WERI-Rb-1 (cell line): ENCODE measurements around the gene CNIH3.

Source experiments
- DNase-seq: peaks from one replicate; pipeline ENCODE4 v3.0.0-alpha.2; 2020
- H3K27ac ChIP-seq: fragments of 250-450 bp; sonication (Bioruptor Pico); 2 replicates; pipeline ENCODE4 v1.5.1; 2020; ENCODE audit warnings: mild to moderate bottlenecking, moderate library complexity
- H3K27me3 ChIP-seq: fragments of 250-450 bp; sonication (Bioruptor Pico); 2 replicates; pipeline ENCODE4 v1.5.1; 2021; ENCODE audit warnings: mild to moderate bottlenecking, low read depth, moderate library complexity; ENCODE audit not compliant: insufficient read depth, severe bottlenecking
- H3K36me3 ChIP-seq: fragments of 250-450 bp; sonication (Bioruptor Pico); 2 replicates; pipeline ENCODE4 v1.5.1; 2020; ENCODE audit warnings: mild to moderate bottlenecking, moderate library complexity
- H3K4me3 ChIP-seq: 2 replicates; pipeline ENCODE4 v1.5.1; 2011; ENCODE audit warnings: low read depth, mild to moderate bottlenecking, control low read depth, low read length
- H3K9me3 ChIP-seq: fragments of 250-450 bp; sonication (Bioruptor Pico); 2 replicates; pipeline ENCODE4 v1.5.1; 2021; ENCODE audit warnings: mild to moderate bottlenecking, moderate library complexity; ENCODE audit not compliant: severe bottlenecking
- TF ChIP-seq, protein P1 (sequence below): IDR thresholded peaks from 2 replicates; pipeline ENCODE4 v1.5.1; 2011; ENCODE audit warnings: low read depth, mild to moderate bottlenecking, control low read depth, inconsistent platforms, low read length

The CNIH3 gene

DNA sequence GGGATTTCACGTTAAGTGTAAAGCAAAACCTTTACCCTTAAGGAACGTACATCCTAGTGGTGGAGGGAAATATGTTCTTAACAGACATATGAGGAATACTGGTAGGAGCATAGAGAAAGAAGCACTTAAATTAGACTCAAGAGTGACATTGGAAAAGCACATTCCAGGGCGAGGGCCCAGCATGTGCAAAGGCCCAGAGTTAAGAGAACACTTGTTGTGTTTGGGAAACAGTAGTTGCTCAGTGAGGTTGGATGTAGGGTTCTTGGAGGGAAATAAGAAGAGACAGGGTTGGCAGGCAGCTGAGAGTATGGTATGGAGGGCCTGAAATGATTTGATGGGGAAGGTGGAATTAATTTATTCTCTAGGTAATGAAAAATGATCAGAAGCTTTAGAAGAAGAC lies 115.5 kb downstream of the CNIH3 start:
- no peak for DNase-seq
- Histone ChIP-seq H3K27ac (no peak overlapping the region), H3K4me3 (no peak overlapping the region), H3K27me3 (no peaks in the 10 kb centered on the region), H3K36me3 (no peaks in the 10 kb centered on the region), H3K9me3 (no peaks in the 10 kb centered on the region)
- TF ChIP-seq, protein P1, sequence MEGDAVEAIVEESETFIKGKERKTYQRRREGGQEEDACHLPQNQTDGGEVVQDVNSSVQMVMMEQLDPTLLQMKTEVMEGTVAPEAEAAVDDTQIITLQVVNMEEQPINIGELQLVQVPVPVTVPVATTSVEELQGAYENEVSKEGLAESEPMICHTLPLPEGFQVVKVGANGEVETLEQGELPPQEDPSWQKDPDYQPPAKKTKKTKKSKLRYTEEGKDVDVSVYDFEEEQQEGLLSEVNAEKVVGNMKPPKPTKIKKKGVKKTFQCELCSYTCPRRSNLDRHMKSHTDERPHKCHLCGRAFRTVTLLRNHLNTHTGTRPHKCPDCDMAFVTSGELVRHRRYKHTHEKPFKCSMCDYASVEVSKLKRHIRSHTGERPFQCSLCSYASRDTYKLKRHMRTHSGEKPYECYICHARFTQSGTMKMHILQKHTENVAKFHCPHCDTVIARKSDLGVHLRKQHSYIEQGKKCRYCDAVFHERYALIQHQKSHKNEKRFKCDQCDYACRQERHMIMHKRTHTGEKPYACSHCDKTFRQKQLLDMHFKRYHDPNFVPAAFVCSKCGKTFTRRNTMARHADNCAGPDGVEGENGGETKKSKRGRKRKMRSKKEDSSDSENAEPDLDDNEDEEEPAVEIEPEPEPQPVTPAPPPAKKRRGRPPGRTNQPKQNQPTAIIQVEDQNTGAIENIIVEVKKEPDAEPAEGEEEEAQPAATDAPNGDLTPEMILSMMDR, result no peak

DNA sequence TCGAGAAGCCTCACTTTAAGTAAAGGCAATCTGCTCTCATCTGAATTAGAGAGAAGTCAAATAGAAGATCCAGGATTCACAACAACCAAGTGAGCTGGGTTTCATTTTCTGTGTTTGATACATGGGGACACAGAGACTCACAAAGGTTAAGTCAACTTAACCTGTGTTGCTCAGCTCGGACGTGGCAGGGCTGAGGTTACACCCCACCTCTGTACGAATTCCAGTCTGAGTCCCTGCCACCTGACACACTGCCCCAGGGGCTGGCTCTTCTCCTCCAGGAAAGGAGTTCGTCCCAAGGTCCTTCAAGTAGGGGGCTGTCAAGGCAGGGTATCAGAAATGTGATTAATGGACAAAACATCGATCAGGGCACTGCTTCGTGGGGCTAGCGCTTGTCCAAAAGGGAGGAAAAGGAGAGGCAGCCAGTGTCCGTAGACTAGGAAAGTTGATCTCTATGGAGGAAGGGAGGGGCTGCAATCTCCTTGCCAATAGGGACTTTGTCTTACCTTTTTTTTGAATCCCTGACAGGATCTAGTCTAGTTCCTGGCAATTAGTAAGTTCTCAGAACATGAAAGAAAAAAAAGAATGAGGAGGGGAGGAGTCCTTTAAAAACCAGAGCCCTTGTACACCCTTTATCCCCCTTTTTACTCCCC lies 116.4 kb downstream of the CNIH3 start:
- no peaks in the 10 kb centered on the region for H3K9me3 ChIP-seq
- no peaks in the 10 kb centered on the region for H3K36me3 ChIP-seq
- no peaks in the 10 kb centered on the region for H3K27me3 ChIP-seq
- no peak overlapping the region for H3K4me3 ChIP-seq
- TF ChIP-seq, protein P1, result no peak
- no peak for DNase-seq
- no peak overlapping the region for H3K27ac ChIP-seq

DNA sequence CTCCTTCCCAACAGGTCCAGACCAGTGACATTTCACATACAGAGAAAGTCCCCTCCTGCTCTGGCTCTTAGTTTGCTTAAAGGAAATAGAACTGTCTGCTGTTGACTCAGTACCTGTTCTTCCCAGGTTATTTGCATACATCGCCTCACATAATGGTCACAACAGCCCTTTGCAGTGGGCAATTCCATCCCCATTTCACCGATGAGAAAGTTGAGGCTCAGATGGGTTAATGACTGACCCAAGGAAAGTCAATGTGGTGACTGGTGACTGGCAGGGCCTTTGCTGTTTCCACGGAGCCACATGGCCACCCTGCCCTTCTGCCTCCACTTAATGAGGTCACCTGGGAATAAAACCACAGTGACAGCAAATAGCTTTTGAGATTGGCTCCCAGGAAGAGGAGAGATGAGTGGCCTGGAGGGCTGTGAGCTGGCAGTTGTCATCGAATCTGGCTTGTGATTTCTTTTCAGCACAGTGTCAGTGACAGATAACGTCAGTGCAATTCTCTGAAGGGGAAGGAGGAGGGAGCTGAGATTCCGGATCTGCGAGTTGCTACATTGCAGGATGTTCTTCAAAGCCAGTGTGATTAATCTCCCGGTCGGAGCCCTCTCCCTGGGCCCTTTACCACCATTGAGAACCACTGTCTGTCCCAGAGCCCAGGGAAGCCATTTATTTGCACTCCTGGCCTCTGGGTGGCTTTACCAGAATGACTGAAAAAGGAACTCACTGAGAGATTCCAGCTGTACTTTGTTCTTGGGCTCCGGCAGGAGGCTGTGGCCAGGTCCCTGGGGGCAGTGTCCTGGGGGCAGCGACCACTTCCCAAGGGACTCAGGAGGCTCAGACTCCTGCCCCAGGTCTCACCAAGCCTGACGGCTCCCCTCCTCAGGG lies 117.2 kb downstream of the CNIH3 start:
- no peak overlapping the region for H3K4me3 ChIP-seq
- no peak for DNase-seq
- TF ChIP-seq, protein P1, result no peak
- H3K27ac ChIP-seq, result no peak overlapping the region
- H3K36me3 ChIP-seq, result no peaks in the 10 kb centered on the region
- no peaks in the 10 kb centered on the region for H3K27me3 ChIP-seq
- no peaks in the 10 kb centered on the region for H3K9me3 ChIP-seq

DNA sequence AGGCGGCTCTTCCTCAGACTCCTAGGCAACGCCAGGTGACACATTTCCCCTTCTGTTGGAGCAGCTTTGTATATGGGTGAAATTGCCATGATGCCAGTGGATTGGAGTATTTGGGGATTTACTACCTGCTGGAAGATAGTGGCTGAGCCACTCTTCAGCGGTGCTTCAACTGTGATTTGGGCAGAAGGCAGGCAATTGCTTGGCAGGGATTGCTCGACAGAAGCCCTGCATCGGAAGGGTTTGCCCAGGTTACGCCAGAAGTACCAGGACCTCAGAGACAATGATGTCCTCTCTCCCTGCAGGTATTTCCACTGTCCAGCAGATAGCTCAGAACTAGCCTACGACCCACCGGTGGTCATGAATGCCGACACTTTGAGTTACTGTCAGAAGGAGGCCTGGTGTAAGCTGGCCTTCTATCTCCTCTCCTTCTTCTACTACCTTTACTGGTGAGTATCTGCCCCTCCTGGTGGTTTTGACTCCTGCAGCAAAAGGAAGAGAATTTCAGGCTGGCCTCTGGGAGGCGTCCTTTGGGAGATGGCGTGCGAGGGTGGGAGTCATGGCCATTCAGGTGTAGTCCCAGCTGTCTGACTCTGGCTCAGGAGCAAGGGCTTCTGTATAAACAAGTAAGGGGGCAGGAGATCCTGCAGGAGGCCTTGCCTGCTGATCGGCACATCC lies 118.3 kb downstream of the CNIH3 start:
- Histone ChIP-seq H3K4me3 (no peak overlapping the region), H3K27me3 (no peaks in the 10 kb centered on the region), H3K27ac (no peak overlapping the region), H3K36me3 (no peaks in the 10 kb centered on the region), H3K9me3 (no peaks in the 10 kb centered on the region)
- DNase-seq, result no peak
- TF ChIP-seq, protein P1, result no peak

DNA sequence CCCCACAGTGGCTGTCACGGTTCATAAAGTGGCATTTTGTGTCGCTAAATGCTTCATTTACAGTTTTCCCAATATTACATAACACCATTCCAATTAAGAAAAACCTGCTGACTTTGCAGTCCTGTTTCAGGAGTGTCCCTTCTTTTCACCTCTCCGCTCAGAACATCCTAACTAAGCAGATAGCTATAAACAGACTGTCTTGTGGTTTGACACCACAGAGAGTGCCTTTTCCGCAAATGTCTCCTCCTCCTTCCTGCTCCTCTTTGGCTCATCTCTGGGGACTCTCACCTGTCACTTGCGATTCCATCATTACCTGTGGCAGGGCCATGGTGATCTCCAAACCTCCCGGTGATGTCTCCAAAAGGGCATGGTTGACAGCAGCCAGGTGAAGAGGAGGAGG lies 119.0 kb downstream of the CNIH3 start:
- no peaks in the 10 kb centered on the region for H3K36me3 ChIP-seq
- H3K27me3 ChIP-seq, result no peaks in the 10 kb centered on the region
- H3K27ac ChIP-seq, result no peak overlapping the region
- H3K4me3 ChIP-seq, result no peak overlapping the region
- H3K9me3 ChIP-seq, result no peaks in the 10 kb centered on the region
- DNase-seq, result no peak
- TF ChIP-seq, protein P1, result no peak
